22Rv1 (cell line): Measurements from ENCODE around the gene CCDC88A.

Experiments used
- CTCF ChIP-seq: fragments of 450-650 bp; IDR thresholded peaks from 2 replicates; pipeline ENCODE4 v1.5.1; 2017; ENCODE audit warnings: mild to moderate bottlenecking
- ZFX ChIP-seq: fragments of 450-650 bp; IDR thresholded peaks from 2 replicates; pipeline ENCODE4 v1.6.1; 2017; ENCODE audit warnings: antibody characterized with exemption, borderline replicate concordance

GRCh38 chr2:55461679-55462078 is 42.0 kb upstream of the CCDC88A start:
- no peak for TF ChIP-seq CTCF
- no peak for TF ChIP-seq ZFX
